Activated B cell treated with CpG ODN at 0.5 μM for 24 hours (primary cell): ENCODE measurements around the gene ICOS. TPM values are rescaled to one million over a fixed set of nuclear protein-coding genes. Genes with fewer than 3 reads are reported as not detected.

ENCODE experiments used
- ATAC-seq: fragments of 200-7000 bp; cut with Tn5 transposase; one replicate; pipeline ENCODE4 v1.10.0; 2021; ENCODE audit warnings: low read depth, mild to moderate bottlenecking, moderate library complexity
- CTCF ChIA-PET: fragments of 350-600 bp; sonication (Branson Sonifier 250); formaldehyde crosslinking; loops from one replicate; lab custom pipeline; 2021; ENCODE audit warnings: antibody characterized with exemption; lab: Charles Lee
- POLR2A ChIA-PET: fragments of 350-600 bp; sonication (Branson Sonifier 250); formaldehyde crosslinking; loops from one replicate; lab custom pipeline; 2021; ENCODE audit warnings: antibody characterized with exemption; lab: Charles Lee
- DNase-seq: peaks from one replicate; pipeline ENCODE4 v3.0.0; 2022
- H3K27ac Mint-ChIP-seq: one replicate; pipeline ENCODE4 v1.8.0; 2020; ENCODE audit warnings: mixed read lengths
- H3K27me3 Mint-ChIP-seq: one replicate; pipeline ENCODE4 v1.8.0; 2021; ENCODE audit warnings: mixed read lengths
- H3K36me3 Mint-ChIP-seq: one replicate; pipeline ENCODE4 v1.8.0; 2021; ENCODE audit warnings: low read depth, mixed read lengths
- H3K4me1 Mint-ChIP-seq: one replicate; pipeline ENCODE4 v1.8.0; 2021; ENCODE audit warnings: mixed read lengths
- H3K4me3 Mint-ChIP-seq: one replicate; pipeline ENCODE4 v1.8.0; 2020; ENCODE audit warnings: mild to moderate bottlenecking, mixed read lengths
- H3K9me3 Mint-ChIP-seq: one replicate; pipeline ENCODE4 v1.8.0; 2020; ENCODE audit warnings: mixed read lengths
- CTCF ChIP-seq: fragments of 200-600 bp; IDR thresholded peaks from one replicate; pipeline ENCODE4 v1.8.0; 2022; ENCODE audit warnings: antibody characterized with exemption, mild to moderate bottlenecking
- intact Hi-C: fragments of 100-400 bp; cut with micrococcal nuclease; formaldehyde crosslinking; loops from one replicate; pipeline ENCODE4 v1.15.1; 2024
- total RNA-seq: library from RNA; stranded (reverse); gene quantifications from 2 replicates; pipeline ENCODE4 v1.2.3, GENCODE V29; 2022

The ICOS gene
- total RNA-seq, 1 donor from 2014 or later: not detected

GRCh38 chr2:204010628-204011560 lies 74.3 kb downstream of the ICOS start:
- ATAC-seq (no peak), DNase-seq (no peak)
- H3K4me3 Mint-ChIP-seq: no peak overlapping the region
- no peaks in the 10 kb centered on the region for H3K4me1 Mint-ChIP-seq
- no peaks in the 10 kb centered on the region for H3K36me3 Mint-ChIP-seq
- no peak for TF ChIP-seq CTCF
- no peaks in the 10 kb centered on the region for H3K9me3 Mint-ChIP-seq
- H3K27me3 Mint-ChIP-seq: no peaks in the 10 kb centered on the region
- no peak overlapping the region for H3K27ac Mint-ChIP-seq
- CTCF ChIA-PET: no interaction called here
- POLR2A ChIA-PET: no interaction called here
- intact Hi-C loops: no loop called here

Other genes with a start within 250 kb of the ICOS start
- gene CD28, start 230.1 kb upstream of the ICOS start, total RNA-seq: 0.44 TPM in 1 of 2 replicates, not detected in the other
- gene CTLA4, start 69.0 kb upstream of the ICOS start, total RNA-seq: 0.54 and 0.55 TPM in 2 replicates